22Rv1 (cell line): ENCODE data around the gene PITPNM1.

ENCODE experiments used
- ZFX ChIP-seq: fragments of 450-650 bp; IDR thresholded peaks from 2 replicates; pipeline ENCODE4 v1.6.1; 2017; ENCODE audit warnings: antibody characterized with exemption, borderline replicate concordance
- TF ChIP-seq, protein P1 (sequence below): fragments of 450-650 bp; IDR thresholded peaks from 2 replicates; pipeline ENCODE4 v1.5.1; 2017; ENCODE audit warnings: mild to moderate bottlenecking

DNA sequence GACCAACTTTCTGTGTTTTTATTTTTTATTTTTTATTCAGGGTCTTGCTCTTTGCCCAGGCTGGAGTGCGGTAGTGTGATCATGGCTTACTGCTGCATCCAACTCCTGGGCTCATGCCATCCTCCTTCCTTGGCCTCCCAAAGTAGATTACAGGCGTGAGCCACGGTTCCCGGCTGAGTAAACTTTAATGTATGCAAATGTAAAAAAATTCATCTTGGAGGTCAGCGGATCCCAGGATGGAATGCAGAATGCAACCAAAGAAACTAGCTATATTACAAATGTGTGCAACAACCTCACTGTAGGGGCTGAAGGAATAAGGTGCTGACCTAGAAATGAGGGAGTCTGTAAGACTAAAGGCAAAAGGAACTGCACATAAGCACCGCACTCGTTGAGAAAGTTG, 9.0 kb upstream of the PITPNM1 start:
- TF ChIP-seq, protein P1, sequence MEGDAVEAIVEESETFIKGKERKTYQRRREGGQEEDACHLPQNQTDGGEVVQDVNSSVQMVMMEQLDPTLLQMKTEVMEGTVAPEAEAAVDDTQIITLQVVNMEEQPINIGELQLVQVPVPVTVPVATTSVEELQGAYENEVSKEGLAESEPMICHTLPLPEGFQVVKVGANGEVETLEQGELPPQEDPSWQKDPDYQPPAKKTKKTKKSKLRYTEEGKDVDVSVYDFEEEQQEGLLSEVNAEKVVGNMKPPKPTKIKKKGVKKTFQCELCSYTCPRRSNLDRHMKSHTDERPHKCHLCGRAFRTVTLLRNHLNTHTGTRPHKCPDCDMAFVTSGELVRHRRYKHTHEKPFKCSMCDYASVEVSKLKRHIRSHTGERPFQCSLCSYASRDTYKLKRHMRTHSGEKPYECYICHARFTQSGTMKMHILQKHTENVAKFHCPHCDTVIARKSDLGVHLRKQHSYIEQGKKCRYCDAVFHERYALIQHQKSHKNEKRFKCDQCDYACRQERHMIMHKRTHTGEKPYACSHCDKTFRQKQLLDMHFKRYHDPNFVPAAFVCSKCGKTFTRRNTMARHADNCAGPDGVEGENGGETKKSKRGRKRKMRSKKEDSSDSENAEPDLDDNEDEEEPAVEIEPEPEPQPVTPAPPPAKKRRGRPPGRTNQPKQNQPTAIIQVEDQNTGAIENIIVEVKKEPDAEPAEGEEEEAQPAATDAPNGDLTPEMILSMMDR, result no peak
- no peak for TF ChIP-seq ZFX
